ENCODE data around the gene ZBTB20. TPM values are rescaled to one million over a fixed set of nuclear protein-coding genes. Genes with fewer than 3 reads are reported as not detected.
"Not testable (repeated sequence)": the region's sequence is repeated elsewhere in the genome, so short reads cannot be mapped to it uniquely, and the experiment has no call there.

ZBTB20 gene
- 10 to 100 TPM in 3 of 4 donors, 1 to 10 TPM in 1; 4.1 to 41.8 (median 11.6) TPM for total RNA-seq

GRCh38 chr3:115146418-115147328 lies at the start of gene ZBTB20:
ZBTB20 (minus strand) TSS chr3:115147288.
- DNase-seq: no peak
- Histone ChIP-seq H3K27ac (peak within 1 kb of the TSS; percentile 99 to 100 (median 100)), H3K9me3 (no peaks in the 10 kb centered on the region), H3K4me3 (peak within 1 kb of the TSS; percentile 65 to 97 (median 84)), H3K4me1 (peaks cover 0 to 26% (median 3%) of the 10 kb centered on the region in 3 donors), H3K27me3 (no peaks in the 10 kb centered on the region), H3K36me3 (no peaks in the 10 kb centered on the region)
- 0 to 2% methylated on average over 15 to 25 of the region's 72 CpGs for WGBS, 2 donors
- intact Hi-C loops (cut with DNase I): no loop called here
- TF ChIP-seq CTCF (IDR thresholded peaks at IDR 0.05): no peak
- TF ChIP-seq POLR2A (IDR thresholded peaks at IDR 0.05): peak in 3 of 4 donors; percentile 16 to 52 (median 35)

GRCh38 chr3:115194476-115194875 lies 47.4 kb upstream of the ZBTB20 start:
- Histone ChIP-seq H3K36me3 (no peaks in the 10 kb centered on the region), H3K9me3 (no peaks in the 10 kb centered on the region), H3K4me1 (no peaks in the 10 kb centered on the region), H3K4me3 (no peak overlapping the region), H3K27me3 (no peaks in the 10 kb centered on the region), H3K27ac (no peak overlapping the region)
- TF ChIP-seq POLR2A (IDR thresholded peaks at IDR 0.05) (no peak), CTCF (IDR thresholded peaks at IDR 0.05) (no peak)
- WGBS, 2 donors: 70 to 79% methylated on average over 4 of the region's 4 CpGs
- intact Hi-C loops (cut with DNase I): no loop called here
- DNase-seq: no peak

- Histone ChIP-seq H3K27me3 (no peaks in the 10 kb centered on the region), H3K27ac (no peak overlapping the region), H3K4me1 (no peaks in the 10 kb centered on the region), H3K36me3 (no peaks in the 10 kb centered on the region), H3K4me3 (no peak overlapping the region), H3K9me3 (no peaks in the 10 kb centered on the region)
- intact Hi-C loops (cut with DNase I): no loop called here
- no peak for TF ChIP-seq CTCF (IDR thresholded peaks at IDR 0.05)
- no peak for TF ChIP-seq POLR2A (IDR thresholded peaks at IDR 0.05)
- DNase-seq: no peak
Observed at GRCh38 chr3:115190747-115191146, 43.7 kb upstream of the ZBTB20 start.

- no peak overlapping the region for H3K4me3 ChIP-seq
- H3K27ac ChIP-seq: no peak overlapping the region
- intact Hi-C loops (cut with DNase I): no loop called here
- DNase-seq: no peak
- H3K9me3 ChIP-seq: no peaks in the 10 kb centered on the region
- TF ChIP-seq POLR2A (IDR thresholded peaks at IDR 0.05): no peak
- no peaks in the 10 kb centered on the region for H3K4me1 ChIP-seq
- H3K36me3 ChIP-seq: no peaks in the 10 kb centered on the region
- 56 to 62% methylated on average over 4 of the region's 4 CpGs for WGBS, 2 donors
- no peaks in the 10 kb centered on the region for H3K27me3 ChIP-seq
Observed at GRCh38 chr3:115187149-115187757, 40.2 kb upstream of the ZBTB20 start.

- no peak for DNase-seq
- 65 to 72% methylated on average over 5 to 6 of the region's 6 CpGs for WGBS, 2 donors
- no peak for TF ChIP-seq CTCF (IDR thresholded peaks at IDR 0.05)
- no peak for TF ChIP-seq POLR2A (IDR thresholded peaks at IDR 0.05)
- no peaks in the 10 kb centered on the region for H3K27me3 ChIP-seq
- H3K27ac ChIP-seq: no peak overlapping the region
- no peaks in the 10 kb centered on the region for H3K4me1 ChIP-seq
- intact Hi-C loops (cut with DNase I): no loop called here
- no peaks in the 10 kb centered on the region for H3K9me3 ChIP-seq
- H3K36me3 ChIP-seq: no peaks in the 10 kb centered on the region
- no peak overlapping the region for H3K4me3 ChIP-seq
Observed at GRCh38 chr3:115186351-115187148, 39.5 kb upstream of the ZBTB20 start.

- H3K27ac ChIP-seq; H3K4me1 ChIP-seq; H3K27me3 ChIP-seq; H3K9me3 ChIP-seq; H3K4me3 ChIP-seq; H3K36me3 ChIP-seq; intact Hi-C loops (cut with DNase I); DNase-seq: not testable (repeated sequence)
- 98% methylated on average over 7 of the region's 32 CpGs; no CpG with 5 or more reads in 1 of the 2 donors for WGBS, 2 donors
Observed at GRCh38 chr3:115184859-115185572, 37.9 kb upstream of the ZBTB20 start.

- H3K9me3 ChIP-seq; intact Hi-C loops (cut with DNase I); H3K27me3 ChIP-seq; DNase-seq; H3K36me3 ChIP-seq; H3K27ac ChIP-seq; H3K4me1 ChIP-seq; H3K4me3 ChIP-seq: not testable (repeated sequence)
- WGBS, 2 donors: 71 to 76% methylated on average over 4 of the region's 10 CpGs
Observed at GRCh38 chr3:115178930-115179329, 31.8 kb upstream of the ZBTB20 start.
